Measurements from ENCODE around the gene SCUBE1.

Gene SCUBE1

DNA sequence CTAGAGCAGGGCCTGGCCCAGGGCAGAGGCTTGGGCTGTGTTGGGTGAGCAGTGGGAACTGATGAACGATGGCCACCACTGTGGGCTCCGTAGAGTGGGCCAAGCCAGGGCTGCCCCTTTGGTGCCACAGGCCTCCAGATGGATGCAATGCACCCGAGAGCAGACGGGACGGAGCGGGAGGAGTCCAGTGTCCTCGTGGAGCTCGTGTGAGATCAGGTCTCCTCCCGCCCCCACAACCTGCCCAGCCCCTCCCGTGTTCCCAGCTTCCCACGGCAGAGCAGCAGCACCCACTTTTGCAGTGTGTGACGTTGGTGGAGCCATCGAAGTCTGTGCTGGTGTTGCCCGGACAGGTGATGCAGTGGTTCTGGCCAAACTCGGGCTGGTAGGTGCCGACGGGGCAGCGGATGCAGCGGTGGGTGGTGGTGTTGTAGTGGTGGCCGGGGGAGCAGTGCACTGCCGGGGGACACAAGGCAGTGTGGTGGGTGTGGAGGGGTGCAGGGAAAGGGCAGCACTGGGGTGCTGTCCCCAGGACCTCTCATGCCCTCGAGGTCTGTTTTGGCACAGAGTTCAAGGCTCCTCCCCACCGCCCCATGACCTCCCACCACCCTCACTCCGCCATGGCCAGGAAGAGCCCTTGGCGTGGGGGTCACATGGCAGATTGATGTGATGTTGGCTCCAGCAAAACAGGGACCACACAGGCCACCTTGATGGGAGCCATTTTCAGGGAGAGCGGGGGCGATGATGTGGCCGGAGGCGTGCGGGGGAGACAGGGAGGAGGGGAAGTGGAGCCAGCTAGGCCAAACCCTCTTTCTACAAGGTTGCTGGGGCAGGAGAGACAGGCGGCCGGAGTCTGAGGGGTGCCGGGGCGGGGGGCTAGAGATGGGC is 132.3 kb downstream of the SCUBE1 start:
- DNase-seq, result no peak

DNA sequence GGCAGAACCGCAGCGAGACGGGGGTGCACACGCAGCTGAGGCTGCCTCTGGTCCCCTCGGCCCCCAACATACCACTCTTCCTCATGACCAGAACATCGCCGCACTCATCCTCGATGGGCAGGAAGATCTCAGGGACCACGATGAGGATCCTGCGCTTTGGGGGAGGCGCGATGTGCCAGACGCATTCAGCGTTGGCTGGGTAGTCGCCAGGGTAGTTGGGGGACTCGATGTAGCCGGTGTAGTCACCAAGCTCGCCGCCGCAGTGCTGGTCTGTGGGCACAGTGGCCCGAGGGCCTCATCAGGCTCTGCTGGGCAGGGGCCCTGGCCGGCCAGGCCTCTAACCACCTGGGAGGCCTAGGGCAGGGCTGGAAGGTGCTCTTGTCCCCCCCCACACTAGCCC is 133.2 kb downstream of the SCUBE1 start:
- no peak for DNase-seq

DNA sequence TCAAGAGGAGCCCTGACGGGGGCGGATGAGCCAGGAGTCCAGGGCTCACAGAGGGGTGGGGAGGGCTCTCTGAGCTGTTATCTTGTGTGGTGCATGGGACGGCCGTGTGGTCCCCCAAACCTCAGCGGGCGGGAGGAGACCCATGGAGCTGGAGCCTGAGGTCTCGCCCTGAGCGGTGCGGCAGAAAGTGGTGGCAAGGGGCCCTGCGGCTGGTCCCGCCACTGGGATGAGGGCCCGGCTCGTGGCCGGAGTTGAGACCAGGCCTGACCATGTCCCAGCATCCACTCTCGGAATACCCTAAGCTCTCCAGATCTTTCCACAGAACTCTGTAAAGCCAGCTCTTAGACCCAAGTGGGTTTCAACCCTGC is 133.7 kb downstream of the SCUBE1 start:
- DNase-seq, result no peak

DNA sequence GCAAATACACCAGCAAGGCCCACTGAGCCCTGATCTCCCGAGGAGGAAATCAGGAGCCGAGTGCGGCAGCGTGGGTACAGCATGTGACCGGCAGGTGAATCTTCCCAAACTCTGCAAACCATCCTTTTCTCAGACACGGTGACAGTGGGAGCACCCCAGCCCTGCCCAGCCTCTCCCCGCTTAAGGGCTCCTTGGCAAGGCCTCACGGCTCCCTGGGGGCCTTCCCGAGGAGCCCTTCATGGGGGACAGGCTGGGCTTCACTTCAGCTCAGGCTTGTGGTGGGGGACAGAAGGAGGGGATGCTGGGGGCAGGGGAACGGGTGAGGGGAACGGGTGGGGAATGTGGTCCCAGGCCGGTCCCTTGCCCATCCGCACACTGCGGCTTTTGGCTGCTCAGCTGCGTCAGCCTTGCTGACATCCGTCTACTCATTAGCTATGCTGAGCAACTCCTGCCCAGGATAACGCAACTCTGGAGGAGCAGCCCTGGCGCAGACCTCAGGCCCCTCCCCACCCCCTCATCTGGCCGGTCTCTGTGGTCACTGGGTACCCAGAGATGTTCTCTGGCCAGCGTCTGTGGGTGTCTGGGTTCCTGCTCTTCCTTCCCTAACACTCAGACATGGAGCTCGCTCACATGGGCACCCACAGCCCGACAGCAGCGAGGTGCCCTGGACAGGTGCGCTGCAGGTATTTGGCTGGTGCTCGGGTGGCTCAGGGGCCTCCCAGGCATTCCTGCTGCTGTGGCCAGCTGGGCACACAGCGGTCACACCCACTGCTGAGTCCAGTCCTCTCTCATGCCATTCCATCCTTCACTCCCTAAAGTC is 134.3 kb downstream of the SCUBE1 start:
- no peak for DNase-seq

DNA sequence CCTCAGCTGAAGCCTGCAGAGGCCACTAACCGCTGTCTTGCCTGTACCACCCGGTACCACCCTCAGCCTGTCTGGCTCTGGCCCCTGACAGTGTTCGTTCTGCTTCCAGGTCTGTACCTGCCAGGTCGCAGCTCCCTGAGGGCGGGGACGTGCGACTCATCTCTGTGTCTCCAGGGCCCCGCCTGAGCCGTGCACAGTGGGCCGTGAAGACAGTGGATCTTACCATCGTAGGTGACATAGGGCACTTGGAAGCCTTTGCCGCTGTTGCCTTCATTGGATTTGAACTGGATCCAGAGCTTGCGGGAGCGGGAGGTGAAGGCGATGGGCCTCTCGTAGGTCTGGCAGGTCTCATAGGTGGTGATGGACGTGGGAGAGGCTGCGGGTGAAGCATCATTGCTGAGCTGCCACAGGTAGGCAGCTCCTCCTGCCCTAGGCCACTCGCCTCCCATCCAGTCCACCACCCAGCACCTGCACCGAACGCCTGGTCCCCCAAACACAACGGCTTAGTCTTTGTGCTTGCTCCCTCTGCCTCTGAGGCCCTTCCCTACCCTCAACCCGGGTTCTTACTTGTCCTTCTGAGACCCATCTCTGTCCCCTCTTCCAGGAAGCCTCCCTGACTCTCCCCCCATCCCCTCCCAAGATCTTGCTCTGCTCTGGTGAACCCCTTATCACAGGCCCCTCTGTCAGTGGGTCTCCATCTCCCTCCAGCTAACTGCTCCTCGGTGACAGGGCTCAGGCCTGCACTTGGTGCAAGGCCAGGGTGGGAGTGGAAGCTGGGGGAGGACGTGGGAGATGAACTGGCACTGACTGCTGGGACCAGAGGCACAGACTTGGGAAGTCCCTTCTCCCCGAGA is 135.1 kb downstream of the SCUBE1 start:
- no peak for DNase-seq

DNA sequence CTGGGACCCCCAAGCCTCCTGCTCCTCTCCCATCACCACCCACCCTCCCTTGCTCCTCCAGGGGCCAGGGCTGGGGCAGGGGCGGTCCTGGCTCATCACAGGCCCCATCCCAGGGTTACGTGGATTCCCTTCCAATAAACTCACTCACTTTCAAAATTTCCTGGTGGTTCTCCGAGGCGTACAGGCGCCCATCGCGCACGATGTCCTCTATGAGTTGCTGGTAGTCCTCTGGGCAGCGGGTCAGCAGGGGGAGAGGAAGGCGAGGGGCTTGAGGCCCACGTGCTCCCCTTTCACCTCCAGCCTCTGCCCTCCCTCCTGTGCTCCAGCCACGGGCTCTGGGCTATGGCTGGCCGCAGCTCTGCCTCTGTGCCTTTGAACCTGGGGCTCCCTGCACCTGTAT is 135.8 kb downstream of the SCUBE1 start:
- DNase-seq, result no peak

DNA sequence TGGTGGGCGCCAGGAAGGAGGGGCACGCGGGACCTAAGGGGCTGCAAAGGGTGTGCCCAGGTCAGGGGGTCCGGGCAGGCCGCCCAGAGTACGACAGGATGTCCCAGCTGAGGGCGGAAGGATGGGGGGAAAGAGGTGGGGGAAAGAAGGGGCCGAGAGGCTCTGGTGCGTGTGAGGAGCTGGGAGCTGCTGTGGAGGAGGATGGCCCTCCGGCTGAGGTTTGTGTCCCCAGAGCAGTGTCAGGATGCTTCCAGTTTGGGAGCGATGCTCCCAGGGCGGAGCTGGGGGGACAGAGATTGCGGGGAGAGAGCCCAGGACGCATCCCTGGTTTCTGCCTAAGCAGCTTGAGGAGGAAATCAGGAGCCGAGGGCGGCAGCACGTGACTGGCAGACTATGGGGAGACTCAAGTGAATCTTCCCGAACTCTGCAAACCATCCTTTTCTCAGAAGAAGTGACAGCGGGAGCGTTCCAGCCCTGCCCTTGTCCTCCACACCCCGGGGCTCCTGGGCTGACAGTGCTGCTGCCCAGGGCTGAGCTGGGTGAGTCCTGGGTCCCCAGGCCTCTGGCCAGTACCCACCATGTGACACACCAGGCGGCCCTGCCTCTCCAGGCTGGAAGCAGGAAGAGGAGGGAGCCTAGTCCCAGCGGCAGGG is 136.5 kb downstream of the SCUBE1 start:
- no peak for DNase-seq

DNA sequence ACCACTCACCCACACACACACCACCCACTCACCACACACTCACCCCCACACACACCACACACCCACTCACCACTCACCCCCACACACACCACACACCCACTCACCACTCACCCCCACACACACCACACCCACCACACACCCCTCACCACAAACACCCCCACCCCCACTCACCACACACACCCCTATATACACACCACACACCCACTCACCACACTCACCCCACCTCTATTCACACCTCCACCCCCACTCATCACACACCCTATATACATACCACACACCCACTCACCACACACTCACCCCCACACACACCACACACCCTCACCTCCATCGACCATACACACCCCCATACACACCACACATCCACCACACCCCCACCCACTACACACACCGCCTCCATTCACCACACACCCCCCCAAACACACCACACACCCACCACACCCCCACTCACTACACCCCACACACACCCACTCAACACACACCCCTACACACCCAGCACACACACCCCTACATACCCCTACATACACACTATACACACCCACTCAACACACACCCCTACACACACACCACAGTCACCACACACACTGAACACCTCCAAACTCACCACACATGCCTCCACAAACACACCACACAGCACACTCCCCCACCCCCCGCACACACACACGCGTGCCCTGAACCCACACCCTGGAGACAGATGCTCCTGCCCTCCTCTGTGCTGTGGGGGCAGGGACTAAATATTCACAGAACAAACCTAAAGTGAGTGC is 137.2 kb downstream of the SCUBE1 start:
- DNase-seq, result no peak

DNA sequence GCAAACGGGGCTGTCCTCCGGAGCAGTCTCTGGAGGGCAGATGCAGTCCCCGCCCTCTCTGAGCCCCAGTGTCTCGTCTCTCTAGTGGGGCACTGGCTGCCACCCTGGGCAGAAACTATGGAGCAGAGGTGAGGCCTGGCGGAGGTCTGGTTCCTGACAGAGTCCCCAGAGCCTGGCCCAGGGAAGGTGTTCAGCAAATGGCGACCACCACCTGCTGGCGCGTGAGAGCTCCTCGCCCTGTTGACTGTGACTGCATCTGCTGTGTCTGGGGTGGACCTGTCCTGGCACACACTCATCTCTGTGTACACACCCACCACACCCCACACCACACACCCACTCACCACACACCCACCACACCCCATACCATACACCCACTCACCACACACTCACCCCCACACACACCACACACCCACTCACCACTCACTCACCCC is 137.9 kb downstream of the SCUBE1 start:
- DNase-seq, result no peak

DNA sequence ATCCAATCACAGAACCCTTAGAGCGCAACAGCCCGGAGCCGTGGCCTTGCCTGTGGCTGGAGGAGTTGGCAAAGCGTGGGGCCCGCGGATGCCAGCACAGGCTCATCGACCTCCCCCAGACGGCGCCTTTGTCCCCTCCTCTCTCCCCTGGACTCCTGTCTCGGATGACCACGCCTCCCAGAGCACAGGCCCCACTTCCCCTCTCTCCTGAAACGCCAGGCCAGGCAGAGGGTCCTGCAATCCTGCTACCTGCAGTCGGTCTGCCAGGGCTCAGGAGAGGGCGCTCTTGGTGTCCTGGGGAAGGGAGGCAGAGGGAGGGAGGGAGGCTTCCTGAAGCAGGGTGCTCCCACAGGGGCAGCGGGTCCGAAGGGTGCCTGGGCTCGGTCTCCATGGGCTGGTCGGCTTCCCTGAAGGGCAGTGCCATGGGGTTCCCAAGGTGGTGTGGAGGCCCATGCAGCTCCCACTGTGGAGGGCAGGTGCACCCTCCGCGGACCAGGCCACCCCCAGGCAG is 139.6 kb downstream of the SCUBE1 start:
- no peak for DNase-seq

DNA sequence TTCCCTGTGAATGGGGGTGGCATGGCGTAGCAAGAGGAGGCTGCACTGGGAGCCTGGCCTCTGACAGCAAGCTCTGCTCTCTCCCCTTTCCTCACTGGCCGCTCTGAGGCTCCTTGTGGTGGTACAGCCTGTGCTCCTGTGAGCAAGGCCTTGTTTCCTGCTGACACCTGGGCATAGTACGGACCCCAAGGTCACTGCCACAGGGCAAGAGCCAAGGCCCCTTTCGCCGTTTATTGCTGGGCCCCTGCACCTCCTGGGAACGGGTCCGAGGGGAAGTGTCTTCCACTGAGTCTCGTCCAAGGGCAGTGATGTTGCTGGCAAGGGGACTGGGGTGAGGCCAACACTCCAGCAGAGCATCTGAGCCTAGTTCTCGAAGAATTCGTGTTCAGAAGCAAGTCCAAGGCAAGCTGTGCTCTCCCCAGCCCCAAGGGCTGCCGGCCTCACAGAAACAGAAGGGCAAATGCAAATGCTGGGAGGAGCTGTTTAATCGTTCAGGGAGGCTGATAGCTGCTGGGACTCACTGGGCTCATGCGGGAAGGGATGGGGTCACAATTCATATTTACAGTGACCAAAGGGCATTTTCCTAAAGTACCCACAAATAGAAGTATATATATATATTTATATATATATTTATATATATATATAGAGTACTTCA is 140.3 kb downstream of the SCUBE1 start:
- DNase-seq, result no peak

DNA sequence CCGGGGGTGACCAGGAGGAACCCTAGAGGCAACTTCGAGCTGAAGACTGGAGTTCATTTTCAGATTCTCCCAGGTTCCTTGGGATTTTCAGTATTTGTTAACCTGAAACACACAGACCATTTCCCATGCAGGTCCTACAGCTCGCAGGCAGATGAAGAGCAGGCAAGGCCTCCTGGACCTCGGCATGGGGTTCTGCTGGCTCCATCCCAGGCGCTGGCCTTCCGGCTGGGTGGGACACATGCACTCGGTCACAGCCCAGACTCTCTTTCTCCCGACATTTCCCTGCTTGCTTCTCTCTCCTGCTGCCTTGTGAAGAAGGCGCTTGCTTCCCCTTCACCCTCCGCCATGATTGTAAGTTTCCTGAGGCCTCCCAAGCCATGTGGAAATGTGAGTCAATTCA is 140.8 kb downstream of the SCUBE1 start:
- DNase-seq, result no peak

DNA sequence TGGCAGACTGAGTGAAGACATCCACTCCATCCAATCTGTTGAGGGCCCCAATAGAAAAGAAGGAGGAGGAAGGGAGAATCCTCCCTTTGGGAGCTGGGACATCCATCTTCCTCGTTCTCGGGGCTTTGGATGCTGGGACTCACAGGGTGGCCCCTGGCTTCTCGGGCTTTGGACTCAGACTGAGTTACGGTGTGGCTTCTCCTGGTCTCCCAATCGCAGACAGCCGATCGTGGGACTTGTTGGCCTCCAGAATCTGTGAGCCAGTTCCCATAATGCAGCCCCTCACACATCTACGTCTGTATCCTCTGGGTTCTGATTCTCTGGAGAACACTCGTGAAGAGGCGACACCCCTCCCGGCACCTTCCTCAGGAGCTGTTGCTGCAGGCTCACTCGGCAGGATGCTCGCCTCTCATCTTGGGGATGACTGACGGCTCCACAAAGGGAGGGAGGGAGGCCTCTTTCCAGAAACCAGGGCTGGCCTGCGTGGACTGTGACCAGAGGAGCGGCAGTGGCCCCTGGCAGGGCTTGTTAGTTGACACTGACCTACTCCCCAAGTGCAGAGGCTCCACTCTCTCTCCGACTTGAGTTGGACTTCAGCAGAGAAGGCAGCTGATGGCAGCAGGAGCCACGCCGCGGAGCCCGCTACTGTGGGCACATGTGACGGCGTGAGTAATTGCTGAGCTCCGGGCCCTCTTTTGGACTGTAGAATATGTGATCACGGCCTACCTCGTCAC is 141.5 kb downstream of the SCUBE1 start:
- DNase-seq, result no peak

DNA sequence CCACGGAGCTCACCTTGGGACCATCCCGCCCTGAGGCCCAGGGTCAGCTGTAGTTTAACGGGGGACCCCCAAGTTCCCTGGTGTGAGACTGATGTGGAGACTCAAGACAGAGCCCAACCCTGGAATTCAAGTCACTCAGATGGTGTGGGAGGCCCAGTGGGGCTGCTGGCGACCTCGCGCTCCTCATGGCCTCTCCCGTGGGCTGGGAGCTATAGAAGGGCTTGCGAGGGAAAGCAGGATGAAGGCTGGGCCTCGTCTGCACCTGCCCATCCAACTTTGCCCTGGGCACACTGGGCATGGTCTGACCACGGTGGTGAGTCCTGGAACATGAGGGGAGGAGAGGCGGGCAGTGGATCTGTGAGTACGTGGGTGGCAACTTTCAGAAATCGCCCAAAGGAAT is 142.6 kb downstream of the SCUBE1 start:
- DNase-seq, result no peak

DNA sequence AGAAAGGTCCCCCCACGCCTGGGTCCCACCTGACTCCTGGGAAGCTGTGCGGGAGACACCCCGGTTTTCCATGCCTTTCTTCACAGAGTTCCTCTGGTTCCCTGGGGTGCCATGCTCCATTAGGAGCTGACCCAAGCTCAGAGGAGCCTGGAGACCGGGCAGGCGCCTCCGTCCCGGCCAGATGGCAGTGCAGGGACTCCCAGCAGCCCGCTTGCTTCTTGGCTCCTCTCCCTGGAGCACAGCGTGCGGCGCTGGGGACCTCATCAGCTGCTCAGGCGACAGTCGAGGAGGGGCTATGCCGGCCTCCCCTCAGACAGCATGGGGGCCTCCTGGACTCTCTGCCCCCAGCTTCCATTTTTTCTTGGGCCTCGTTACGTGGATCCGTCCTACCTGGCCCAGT is 143.1 kb downstream of the SCUBE1 start:
- no peak for DNase-seq

DNA sequence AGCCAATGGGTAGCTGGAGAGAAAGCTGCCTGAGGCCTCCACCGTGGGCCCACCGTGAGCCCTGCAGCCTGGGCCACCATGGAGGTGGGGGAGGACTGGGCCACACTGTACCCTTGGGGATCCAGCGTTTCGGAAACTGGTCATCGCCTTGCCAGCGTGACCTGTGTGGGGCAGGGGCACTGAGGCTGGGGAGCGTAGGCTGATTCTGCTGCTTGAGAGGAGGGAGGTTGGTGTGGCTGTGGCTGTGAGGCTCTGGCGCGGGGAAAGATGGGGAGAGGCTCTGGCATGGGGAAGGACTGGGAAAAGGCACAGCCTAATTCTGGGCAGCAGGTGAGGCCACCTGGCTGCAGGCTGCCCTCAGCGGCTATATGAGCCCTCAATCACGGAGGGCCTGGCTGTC is 143.6 kb downstream of the SCUBE1 start:
- DNase-seq, result no peak

DNA sequence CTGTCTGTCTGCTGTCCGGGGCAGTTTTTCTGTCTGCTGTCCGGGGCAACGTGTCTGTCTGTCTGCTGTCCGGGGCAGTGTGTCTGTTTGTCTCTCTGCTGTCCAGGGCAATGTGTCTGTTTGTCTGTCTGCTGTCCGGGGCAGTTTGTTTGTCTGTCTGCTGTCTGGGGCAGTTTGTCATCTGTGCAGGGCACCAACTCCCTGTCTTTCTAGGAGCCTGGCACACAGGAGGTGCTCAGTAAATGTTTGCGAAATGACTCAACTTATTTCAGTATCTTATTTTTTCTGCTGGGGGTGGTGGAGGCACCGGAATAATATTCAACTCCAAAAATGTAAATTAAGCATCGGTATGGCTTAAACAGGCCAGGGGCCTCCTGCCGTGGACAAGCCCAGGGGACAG is 144.2 kb downstream of the SCUBE1 start:
- no peak for DNase-seq

DNA sequence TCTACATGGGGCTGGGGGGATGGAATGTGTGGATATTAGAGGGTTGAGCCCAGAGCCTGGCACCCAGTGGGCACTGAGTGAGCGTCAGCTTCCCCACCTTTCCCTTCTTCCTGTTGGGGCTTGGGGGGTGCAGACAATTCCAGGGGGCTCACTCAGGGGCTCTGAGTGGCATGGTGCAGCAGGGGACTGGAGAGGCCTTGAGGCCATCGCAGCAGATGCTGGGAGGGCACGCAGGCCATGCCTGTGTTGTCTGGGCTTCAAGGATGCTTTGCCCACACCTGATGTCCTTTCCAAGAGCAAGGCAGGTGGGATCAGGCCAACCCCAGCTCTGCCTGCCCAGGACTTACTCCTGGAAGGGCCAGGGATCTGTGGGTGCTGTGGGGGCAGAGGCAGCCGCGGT is 145.0 kb downstream of the SCUBE1 start:
- no peak for DNase-seq

DNA sequence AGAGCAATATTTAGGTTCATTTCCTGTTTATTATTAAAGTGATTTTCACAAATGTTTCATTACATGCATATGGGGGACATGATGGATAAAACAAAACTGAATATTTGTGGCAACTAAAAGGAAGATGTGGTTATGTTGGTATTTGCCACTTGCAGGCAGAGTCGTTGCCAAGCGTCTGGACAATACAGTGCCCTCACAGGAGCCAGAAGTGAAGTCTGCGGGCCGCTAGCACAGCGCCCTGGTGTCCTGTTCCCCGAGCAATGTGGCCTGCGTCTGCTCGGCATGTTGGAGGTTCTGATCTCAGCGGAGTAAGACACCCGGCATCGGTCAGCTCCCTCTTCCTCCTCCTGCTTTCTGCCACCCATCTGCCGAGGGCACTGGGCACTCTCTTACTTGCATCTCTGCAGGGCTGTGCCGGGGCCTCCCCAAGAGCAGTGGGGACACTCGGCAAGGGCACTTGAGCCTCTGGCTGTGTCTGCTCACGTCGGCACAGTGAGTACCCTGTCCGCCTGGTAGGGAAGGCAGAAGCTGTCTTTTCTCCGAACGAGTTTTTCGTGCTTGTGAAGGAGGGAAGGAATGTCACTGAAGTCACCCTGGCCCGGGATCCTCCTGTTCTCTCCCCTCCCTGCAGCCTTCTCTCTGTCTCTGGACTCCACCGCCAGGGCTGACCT is 145.8 kb downstream of the SCUBE1 start:
- DNase-seq, result no peak

DNA sequence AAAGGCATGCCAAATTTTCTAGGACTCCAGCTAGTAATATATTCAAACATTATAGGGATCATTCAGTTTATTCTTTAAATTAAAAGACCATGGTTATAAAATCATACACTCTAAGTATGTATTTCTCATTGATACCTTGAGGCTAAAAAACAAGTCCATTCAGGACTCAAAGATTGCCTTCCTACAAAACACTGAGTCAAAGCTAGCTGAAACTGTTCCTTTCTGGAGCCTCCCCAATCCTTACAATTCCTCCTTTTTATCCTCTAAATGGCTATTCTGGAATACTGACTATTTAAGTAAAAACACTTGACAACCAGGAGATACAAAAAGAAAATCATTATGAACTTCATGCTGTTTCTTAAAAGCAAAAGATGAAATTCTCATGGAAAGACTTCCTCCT is 151.3 kb downstream of the SCUBE1 start:
- no peak for DNase-seq
